DMS53 (cell line): ENCODE results near the gene PRR15L.

Experiments
- DNase-seq: peaks from one replicate; lab custom pipeline; 2025; lab: John Stamatoyannopoulos, UW

The PRR15L gene

DNA sequence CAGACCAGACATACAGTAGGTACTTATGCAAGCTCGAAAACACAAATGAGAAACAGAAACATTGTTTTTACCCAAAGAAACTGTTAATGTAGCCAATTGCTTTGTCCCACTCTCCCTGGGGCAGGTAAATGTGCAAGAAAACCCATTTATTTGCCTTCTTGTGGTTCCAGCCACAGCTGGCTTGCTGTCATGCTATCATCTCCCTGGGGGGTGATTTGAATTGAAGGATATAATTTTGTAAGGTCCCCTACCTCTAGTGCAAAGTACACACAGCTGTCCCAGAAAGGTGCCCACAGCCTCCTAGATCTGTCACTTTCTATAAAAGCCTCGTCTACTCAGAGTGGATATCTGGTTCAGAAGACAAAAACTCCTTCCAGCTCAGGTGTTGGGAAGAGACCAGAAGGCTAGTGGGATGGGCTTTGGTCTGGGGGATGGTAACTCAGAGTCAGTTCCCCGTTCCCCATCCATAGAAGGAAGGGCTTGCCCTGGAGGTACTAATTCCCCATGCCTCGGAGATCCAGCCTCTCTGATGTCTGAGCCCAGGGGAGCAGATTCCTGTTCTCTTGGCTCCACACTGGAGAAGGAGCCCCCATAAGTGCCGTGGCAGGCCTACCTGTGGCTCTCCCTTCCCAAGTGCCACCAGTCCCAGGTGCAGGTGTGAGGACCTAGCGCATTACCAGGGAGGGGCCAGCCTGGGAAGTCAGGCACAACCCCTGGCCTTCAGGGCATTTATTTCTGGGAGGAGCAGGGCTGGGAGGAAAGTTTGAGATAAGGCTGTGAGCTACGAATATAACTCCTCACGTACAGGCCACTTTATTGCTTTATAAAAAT, 2.4 kb upstream of the PRR15L start:
- DNase-seq: peak; percentile 41

DNA sequence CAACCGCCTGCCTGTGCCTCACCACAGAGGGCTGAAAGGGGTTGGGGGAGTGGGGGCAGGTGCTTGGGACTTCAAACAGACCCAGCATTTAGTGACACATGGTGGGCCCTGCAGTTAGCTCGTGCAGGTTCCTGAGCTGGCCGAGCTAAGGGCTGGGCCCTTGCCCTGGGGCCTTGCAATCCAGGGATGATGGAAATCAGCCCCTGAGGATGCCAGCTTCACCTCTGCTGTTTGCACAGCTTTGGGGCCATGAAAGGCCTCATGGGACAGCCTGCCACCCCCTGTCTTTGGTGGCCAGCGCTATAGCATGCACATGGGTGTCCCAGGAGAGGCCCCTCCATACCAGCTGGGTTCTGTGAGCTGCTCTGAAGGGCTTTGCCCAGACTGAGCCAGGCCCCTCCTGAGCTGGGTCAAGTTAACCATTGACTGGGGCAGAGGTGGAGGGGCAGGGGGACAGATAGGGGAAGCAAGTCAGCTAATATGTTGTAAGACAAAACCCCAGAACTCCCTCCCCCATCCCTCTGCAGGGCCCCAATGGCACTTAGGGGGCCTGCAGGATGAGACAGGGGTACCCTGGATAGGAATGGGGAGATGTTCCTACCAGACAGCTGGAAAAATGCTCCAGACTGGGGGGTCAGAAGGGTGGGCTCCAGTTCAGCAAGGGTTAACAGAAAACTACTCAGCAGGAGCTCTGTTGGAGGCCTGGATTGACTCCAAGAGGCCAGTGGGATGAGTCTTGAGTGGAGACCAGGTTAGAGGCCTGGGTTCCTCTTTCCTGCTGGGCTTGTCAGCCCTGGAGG, 692 bp downstream of the PRR15L start:
- DNase-seq: peak; percentile 71

DNA sequence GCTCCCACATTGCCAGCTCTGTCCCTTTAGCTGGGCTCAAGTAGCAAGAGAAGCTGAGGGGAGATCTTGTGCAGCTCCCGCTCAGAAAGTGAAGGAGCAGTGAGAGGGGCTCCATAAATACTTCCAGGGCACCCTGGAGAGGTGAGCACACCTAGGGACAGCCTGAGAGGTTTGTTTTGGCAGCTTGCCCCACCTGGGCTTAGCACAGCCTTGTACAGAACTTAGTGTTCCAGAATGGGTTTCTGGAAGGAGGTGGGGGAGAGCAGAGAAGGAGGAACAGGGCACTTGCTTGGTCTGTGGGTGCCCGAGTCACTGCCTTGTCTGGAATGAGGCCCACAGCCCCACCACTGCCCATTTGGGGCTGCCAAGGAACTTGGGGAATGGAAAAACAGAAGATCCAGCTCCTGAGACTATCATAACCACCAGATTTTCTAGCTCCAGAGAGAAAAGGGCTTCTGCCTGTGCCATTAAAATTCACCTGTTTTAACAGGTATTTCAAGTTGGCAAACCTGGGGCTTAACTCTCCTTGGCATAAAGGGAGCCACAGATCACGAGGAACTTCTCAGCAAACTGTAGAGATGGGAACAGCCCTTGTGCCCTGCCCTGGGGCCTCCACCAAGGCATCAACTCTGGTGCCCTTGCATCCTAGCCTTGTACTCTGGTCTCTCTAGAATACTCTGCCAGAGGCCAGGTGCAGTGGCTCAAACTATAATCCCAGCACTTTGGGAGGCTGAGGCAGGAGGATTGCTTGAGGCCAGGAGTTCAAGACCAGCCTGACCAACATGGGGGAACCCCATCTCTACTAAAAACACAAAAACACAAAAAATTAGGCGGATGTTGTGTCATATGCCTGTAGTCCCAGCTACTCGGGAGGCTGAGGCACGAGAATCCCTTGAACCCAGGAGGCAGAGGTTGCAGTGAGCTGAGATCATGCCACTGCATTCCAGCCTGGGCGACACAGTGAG, 1.9 kb downstream of the PRR15L start:
- DNase-seq: peak; percentile 66

DNA sequence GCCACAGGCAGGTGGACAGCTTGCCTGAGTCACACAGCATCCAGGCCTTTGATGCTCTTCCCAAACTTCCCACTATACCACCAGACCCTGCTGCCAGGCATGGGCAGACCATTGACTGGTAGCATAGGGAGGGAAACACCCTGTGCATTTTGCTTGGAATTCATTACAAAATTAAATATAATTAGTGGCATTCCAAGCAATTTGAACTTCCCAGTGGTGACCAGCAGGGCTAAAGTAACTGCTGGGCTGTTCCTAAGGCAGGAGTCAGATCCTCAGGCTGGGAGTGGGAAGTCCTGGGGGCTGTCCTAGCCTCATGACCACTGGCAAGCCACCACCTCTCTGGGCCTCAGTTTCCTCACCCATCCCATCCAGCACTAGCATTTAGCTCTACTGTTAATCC, 3.8 kb downstream of the PRR15L start:
- DNase-seq: no peak

DNA sequence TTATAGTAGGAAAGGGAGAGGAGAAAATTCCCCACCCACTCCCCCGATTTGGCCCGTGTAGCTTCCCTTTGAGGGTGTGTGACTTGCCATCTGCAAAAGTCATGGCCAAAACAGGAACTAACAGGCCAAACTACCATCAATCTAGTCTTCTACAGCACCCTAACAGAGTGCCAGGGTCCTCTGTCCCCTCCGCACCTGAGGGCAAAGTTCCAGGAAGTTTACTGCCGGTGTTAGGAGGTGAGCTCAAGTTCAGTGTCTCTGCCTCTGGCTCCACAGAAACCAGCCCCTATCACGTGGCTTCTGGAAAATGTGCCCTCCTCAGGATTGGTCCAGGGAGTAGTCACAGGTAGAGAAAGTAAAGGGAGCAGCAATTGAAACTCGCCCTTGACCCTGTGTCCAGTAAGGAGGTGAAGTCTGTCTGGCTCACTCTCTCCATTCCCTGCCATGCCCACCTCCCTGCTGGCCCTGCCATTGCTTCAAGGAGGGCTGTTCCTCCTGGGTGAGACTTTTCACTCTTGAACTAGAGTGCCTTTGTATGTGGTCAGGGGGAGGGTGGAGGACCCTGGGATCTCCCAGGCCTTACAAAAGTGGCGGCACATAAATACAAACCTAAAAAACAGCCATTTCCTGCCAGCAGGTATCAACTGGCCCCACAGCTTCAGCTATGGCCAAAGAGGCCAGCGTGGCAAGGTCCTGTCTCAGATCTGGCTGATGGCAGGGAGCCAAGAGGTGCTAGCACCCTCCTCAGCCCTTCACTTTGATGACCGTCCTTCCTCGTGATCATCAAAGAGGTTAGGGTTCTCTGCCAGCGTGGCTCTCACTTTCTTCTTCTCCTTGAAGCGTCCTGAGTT, 5.3 kb downstream of the PRR15L start:
- DNase-seq: no peak

DNA sequence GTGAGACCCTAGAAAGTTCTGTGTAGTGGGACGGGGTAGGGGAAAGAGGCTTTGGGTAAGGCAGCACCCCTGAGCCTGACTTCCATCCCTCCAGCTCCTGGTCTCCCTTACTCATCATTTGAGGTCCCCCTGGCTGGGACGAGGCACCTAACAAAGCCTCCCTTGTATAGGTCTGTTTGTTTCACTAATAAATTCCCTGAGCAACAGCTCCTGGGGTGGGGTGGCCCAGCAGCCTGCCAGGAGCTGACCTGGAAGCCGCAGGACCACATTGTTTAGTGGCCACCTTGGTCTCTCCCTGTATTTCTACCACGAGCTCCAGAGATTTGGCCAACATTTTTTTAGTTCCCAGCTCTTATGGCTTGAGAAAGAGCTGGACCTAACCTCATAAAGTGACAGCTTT, 7.2 kb downstream of the PRR15L start:
- no peak for DNase-seq

DNA sequence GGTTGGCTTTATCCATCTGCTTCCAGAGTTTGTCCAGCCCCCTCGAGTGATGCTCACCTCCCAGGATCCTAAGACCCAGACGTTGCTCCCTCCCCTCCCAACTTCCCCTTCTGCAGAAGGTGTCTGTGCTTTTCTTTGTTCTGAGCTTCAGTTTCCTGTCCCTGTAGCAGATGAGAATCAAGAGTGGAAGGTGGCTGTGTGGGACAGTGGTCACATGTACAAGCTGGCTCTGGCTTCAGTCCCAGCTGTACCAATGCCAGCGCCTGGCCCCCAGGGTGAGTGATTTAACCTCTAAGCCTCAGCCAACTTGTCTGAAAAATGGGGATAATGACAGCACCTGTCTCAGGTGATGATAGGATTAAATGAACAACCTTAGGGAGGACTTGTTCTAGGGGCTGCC, 7.7 kb downstream of the PRR15L start:
- peak; percentile 76 for DNase-seq

DNA sequence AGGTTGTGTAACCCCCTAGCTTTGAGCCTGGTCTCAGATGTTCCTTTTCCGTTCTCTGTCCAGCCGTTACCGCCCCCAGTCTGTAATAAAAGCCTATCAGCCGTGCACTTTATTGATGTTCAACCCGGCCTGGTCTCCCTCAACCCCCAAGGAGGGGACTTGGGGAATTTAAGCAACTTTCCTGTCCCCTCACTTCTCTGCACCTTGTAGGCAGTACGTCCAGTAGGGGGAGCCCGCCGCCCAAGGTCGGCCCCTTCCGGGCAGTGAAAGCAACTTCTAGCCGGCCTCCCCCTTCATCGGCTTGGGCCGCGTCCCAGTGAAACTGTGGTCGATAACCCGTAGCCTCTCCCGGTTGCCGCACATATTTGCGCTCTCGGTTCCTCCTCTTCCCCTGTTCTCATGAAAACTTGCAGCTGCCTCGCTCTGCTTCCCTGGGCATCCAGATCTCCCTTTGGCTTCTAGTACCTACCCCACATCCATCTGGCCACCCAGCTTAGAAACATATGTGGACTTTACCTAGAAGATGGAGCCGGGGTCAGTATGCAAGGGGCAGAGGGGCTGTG, 8.4 kb downstream of the PRR15L start:
- DNase-seq: peak; percentile 94

DNA sequence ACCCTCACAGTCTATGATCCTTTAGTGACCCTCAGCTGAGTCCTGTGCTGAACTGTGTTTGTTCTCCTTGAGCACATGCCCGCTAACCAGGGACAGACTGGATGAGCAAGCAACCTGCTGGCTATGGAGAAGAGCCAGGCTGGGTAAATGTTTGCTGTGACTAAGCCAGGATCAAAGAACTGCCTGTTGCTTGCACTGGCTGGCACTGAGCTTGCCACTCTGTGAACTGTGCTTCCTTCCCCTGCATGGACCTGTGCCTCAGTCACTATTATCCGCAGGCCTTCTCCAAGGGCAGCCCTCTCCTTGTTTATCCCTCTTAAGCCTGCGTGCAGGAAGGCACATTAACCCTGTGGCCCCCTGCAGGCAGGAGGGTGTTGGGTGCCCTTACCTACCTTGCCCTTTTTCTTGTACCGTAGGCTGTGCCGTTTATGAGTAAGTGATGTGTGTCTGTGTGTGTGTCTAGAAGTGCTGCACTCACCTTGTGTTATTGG, 8.9 kb downstream of the PRR15L start:
- DNase-seq: peak; percentile 96

DNA sequence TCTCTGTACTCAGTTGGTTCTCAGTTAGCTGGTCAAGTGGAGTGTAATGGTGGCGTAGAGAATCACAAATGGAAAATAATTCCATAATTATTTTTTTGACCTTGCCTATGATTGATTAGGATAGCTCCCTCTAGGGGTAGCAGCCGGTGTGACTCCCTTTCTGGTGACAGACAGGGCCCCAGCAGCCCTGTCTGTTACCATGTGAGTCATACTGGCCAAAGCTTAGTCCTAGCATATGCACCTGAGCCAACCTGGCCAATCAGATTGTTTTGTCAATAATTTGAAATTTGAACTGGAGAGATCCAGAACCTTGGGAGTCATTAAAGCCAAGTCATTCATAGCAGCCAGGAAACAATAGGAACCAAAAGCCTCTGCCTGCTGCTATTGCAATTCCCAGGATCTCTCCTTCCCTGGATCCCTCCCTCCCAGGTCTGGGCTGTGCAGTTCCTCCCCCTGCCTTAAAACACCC, 10.7 kb downstream of the PRR15L start:
- peak; percentile 99 for DNase-seq

DNA sequence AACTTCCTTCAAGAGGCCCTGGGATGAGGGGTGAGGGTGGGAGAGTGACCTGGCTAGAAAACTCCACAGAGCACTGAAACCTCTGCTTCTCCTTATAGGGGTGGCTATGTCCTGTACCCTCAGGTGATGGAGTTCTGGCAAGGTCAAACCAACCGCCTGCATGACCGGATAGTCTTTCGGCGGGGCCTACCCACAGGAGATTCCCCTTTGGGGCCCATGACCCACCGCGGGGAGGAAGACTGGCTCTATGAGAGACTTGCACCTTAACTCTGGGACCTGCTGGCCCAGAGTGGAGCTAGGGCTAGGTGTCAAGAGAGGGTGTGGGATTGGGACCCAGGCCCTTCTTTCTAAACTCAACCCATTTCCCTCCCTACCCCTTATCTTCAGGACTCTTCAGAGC, 11.2 kb downstream of the PRR15L start:
- DNase-seq: peak; percentile 50

DNA sequence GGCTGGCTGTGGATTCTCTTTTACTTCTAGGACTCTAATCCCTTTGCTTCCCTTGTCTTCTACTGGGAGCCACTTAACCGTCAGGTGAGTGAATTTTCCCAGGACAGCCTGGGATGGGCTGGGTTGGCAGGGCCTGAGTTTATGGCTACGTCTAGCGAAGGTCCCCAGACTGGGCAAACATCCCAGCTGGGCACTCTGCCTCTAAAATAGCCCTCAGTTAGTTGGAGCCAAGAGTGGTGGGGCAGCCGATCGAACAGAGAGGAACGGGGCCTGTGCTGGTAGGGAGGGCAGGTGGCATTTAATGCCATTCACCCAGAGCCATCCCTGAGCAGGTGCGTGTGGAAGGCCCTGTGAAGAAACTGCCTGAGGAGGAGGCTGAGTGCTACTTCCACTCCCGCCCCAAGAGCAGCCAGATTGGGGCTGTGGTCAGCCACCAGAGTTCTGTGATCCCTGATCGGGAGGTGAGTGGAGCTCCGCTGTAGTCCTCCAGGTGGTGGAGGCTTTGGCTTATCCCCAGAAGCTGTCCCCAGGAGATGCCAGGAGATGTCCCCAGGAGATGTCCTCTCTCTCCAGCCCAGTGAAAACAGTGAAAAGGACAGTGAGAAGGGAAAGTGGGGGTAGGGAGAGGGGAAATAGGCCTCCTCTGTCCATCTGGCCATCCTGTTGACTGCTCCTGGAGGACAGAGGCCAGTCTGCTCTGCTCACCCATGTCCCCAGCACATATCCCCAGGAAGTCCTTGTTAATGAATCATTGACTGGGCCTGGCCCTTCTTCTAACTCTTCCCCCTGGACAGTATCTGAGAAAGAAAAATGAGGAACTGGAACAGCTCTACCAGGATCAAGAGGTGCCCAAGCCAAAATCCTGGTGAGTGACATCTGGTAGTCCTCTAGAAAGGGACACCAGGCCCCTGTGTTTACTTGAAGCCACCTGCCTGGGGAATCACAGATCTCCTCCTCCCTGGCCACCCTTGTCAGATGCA, 11.9 kb downstream of the PRR15L start:
- peak; percentile 56 for DNase-seq

DNA sequence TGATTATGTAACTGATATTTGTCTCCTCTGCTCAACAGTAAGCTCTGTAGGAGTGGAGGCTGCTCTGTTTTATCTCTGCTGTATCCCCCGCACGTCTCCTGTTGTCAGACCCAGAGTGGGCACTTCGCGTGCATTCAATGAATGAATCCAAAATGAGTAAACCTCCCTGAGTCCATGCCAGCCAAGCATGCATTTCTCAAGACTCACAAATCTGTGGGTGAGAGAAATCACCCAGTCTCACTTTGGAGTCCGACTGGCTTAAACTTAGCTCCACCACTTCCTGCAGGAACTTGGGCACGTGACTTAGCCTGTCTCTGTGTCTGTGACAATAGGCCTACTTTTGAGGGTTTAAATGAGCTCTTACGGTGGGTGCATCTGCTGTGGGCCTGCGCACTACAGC, 12.6 kb downstream of the PRR15L start:
- no peak for DNase-seq

DNA sequence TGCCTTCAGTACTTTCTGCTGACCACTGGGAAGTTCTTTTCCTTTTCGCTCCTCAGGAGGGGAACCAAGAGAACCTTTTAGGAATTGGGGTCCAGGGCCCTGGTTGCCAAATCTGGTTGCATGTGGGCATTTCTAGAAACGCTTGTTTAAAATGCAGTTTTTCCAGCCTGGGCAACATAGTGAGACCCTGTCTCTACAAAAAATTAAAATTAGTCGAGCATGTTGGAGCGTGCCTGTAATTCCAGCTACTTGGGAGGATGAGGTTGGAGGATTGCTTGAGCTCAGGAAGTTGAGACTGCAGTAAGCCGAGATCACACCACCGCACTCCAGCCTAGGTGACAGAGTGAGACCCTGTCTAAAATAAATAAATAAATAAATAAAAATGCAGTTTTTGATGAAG, 15.1 kb downstream of the PRR15L start:
- no peak for DNase-seq

DNA sequence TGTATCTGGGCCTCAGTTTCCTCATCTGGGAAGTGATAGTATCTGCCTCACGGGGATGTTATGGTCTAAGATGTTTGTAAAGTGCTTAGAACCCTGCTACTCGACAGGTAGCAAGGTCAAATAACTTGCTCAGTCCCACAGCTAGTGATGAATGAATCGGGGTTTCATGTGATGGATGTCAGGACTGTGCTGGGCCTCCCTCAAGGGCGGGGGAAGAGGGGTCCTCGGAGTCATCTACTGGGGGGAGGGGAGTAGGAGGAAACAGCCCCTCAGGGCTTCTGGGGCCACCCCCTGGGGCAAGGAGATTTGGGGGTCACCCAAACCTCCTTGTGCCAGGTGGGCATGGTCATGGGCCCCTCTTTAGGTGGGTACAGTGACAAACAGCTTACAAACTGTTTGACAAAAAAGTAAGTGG, 15.6 kb downstream of the PRR15L start:
- DNase-seq: peak; percentile 57

DNA sequence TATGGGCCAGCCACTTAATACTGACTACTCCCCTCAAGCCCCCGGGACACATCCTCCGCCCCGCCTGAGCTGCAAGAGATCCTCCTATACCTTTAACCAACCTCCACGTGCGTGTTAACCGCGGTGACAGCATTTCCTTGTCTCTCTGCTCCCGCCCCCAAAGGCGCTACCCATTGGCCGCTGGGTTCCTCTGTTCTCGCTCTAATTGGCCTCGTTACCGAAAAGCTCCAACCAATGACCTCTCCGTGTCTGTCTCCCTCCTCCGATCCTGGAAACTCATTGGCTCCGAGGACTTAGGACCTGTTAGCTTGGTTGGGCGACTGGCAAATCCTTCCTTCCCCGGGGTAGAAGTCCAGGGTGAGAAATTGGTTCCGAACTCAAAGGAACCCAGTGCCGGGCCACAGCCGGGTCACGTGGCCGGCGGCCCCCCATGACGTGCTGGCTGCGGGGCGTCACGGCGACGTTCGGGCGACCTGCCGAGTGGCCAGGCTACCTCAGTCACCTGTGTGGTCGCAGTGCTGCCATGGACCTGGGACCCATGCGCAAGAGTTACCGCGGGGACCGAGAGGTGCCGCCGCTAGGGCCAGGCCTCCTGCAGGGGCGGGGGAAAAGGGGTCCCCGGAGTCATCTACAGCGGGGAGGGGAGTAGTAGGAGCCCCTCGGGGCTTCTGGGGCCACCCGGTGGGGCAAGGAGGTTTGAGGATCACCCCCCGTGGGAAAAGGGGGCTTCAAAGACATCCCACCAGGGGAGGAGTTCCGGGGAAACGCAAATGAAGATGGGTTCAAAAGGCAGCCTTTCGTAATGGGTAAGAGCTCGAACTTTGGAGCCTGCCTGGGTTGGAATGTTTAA, 16.2 kb downstream of the PRR15L start, which contains the start of gene PNPO:
TSS of gene PNPO (plus strand) at position 326 of the 850 bp plus-strand sequence. CDS start at position 431, 105 bp downstream.
- peak; percentile 100 for DNase-seq

DNA sequence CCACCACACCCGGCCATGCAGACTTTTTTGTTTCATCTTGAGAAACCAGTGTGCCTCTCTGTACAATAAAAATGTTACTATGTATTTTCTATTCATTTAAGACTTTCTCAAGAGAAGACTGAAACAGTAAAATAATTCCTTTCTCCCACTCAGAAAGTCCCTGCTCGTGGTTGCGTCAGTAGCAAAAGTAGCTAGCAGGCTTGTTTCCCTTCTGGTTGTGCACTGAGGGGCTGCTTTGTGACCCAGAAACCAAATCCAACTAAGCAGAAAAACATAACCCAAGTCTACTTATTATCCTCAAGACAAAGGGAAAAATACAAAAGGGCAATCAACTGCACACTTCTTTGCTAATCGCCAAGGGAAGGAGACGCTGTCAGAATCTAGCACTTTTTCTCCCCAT, 19.7 kb downstream of the PRR15L start:
- DNase-seq: no peak

DNA sequence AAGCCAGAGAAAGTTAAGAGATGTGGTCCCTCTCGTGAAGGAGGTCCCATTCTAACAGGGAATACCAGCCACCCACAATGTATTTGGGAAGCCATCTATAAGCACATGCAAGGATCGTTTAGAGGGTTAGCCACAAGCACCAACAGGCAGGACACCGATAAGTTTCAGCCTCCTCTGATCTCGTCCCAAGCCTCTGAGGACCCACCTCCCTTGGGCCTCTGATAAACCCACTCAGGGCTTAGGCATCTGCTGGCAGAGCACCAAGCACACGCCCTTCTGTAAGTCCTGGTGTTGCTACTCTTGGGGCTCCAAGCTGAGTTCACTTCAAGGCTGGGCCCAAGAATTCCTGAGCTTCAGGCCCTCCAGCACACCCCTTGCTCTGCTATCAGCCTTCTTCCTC, 21.7 kb downstream of the PRR15L start:
- no peak for DNase-seq
